Small intestine (tissue), 16 donors: ENCODE data around the gene TMEM52B. TPM values are rescaled to one million over a fixed set of nuclear protein-coding genes. Genes with fewer than 3 reads are reported as not detected.

Experiments
- DNase-seq, 2 donors: peaks; one replicate each; pipeline versions ENCODE4 v3.0.0 to v3.0.0-alpha.2; 2013
- FAIRE-seq: peaks from 2 replicates; lab custom pipeline; 2012; peaks lifted over from hg19 to GRCh38; lab: Jason Lieb, UNC
- H3K27ac ChIP-seq, 3 donors: one replicate each; pipeline ENCODE4 v1.5.1; 2013; ENCODE audit warnings: low read length in 2 of 3, mild to moderate bottlenecking in 2 of 3, control low read depth in 1 of 3, inconsistent platforms in 1 of 3, low read depth in 1 of 3, moderate library complexity in 1 of 3
- H3K27me3 ChIP-seq, 3 donors: one replicate each; pipeline ENCODE4 v1.6.1; 2013; ENCODE audit warnings: low read length in 3 of 3, inconsistent platforms in 1 of 3; ENCODE audit not compliant: control insufficient read depth in 3 of 3, insufficient read depth in 3 of 3
- H3K36me3 ChIP-seq, 3 donors: one replicate each; pipeline ENCODE4 v1.6.1; 2013; ENCODE audit warnings: low read length in 3 of 3, inconsistent platforms in 1 of 3, low read depth in 1 of 3, mild to moderate bottlenecking in 1 of 3, moderate library complexity in 1 of 3; ENCODE audit not compliant: control insufficient read depth in 3 of 3, insufficient read depth in 2 of 3
- H3K4me1 ChIP-seq, 3 donors: one replicate each; pipeline ENCODE4 v1.6.1; 2013; ENCODE audit warnings: low read length in 2 of 3, inconsistent platforms in 1 of 3, low read depth in 1 of 3, mild to moderate bottlenecking in 1 of 3, moderate library complexity in 1 of 3; ENCODE audit not compliant: control insufficient read depth in 3 of 3, insufficient read depth in 2 of 3
- H3K4me3 ChIP-seq, 3 donors: one replicate each; pipeline ENCODE4 v1.5.1; 2013; ENCODE audit warnings: low read length in 3 of 3, control low read depth in 1 of 3, inconsistent platforms in 1 of 3, low read depth in 1 of 3, mild to moderate bottlenecking in 1 of 3, moderate library complexity in 1 of 3
- H3K9me3 ChIP-seq, 2 donors: one replicate each; pipeline ENCODE4 v1.6.1; 2013; ENCODE audit warnings: low read depth in 1 of 2, low read length in 1 of 2; ENCODE audit not compliant: control insufficient read depth in 2 of 2, insufficient read depth in 1 of 2
- WGBS, 3 donors: extraction: QIAGEN DNeasy Blood & Tissue Kit; methylation state at CpG; one replicate each; pipeline ENCODE4 v1.1.7; 2013; 5-methylcytosine and 5-hydroxymethylcytosine counted together
- long read RNA-seq, 10 donors: transcript quantifications; one replicate each; lab custom pipeline, GENCODE V29; 2026
- polyA plus RNA-seq, 4 donors: library from polyadenylated mRNA; stranded (reverse) in 3 of 4; unstranded in 1 of 4; fragments of 200-250 nt in 3 of 4; fragments of 120-200 nt in 1 of 4; gene quantifications; one replicate each; pipeline versions ENCODE4 v1.2.1 to v1.2.3, GENCODE V29; 2013
- donor health status: healthy with polysubstance abuse.
- donor health status: control.
- donor health status: control.
- donor health status: Bipolar disorder and iron deficiency.
- donor health status: healthy.

The TMEM52B gene
- under 1 TPM in 2 of 4 donors, not detected in 2; 0.10 to 0.25 TPM for polyA plus RNA-seq
- long read RNA-seq, donor 1 = 0 reads
- long read RNA-seq, donor 2 = 0 reads
- long read RNA-seq, donor 3 = 0 reads
- long read RNA-seq, donor 4 = 0 reads
- long read RNA-seq, donor 5 = 0 reads
- long read RNA-seq, donor 6 = 0 reads
- long read RNA-seq, donor 7 = 0 reads
- long read RNA-seq, donor 8 = 0 reads
- long read RNA-seq, donor 9 = 0 reads
- long read RNA-seq, donor 10 = 0 reads

GRCh38 chr12:10178821-10179220 is at the start of gene TMEM52B:
TSS of gene TMEM52B (plus strand) at chr12:10179032. CDS start at chr12:10179575, 543 bp downstream.
- H3K4me1 ChIP-seq = peaks cover 0 to 25% (median 0%) of the 10 kb centered on the region in 3 donors
- no peaks in the 10 kb centered on the region for H3K27me3 ChIP-seq
- FAIRE-seq (no peak), DNase-seq (peak in 1 of 2 donors; percentile 61)
- no peaks in the 10 kb centered on the region for H3K36me3 ChIP-seq
- no peaks in the 10 kb centered on the region for H3K9me3 ChIP-seq
- 50 to 70% (median 58%) methylated on average over 4 of the region's 4 CpGs for WGBS, 3 donors
- peak within 1 kb of the TSS in 1 of 3 donors; percentile 53 for H3K27ac ChIP-seq
- no peak within 1 kb of the TSS for H3K4me3 ChIP-seq

- Histone ChIP-seq H3K4me1 (no peaks in the 10 kb centered on the region), H3K9me3 (no peaks in the 10 kb centered on the region), H3K27ac (peak within 1 kb of the TSS in 1 of 3 donors; percentile 75), H3K4me3 (no peak within 1 kb of the TSS), H3K36me3 (no peaks in the 10 kb centered on the region), H3K27me3 (no peaks in the 10 kb centered on the region)
- FAIRE-seq (no peak), DNase-seq (peak in 1 of 2 donors; percentile 14)
- whole genome bisulfite sequencing, 3 donors = 41 to 53% (median 48%) methylated on average over 1 of the region's 1 CpG
Observed at GRCh38 chr12:10130042-10130441, 48.8 kb upstream of the TMEM52B start, which contains the start of gene CLEC7A. TSS of gene CLEC7A (minus strand) at chr12:10130199. CDS start at chr12:10130082, 117 bp downstream.

- FAIRE-seq (no peak), DNase-seq (no peak)
- Histone ChIP-seq H3K4me1 (no peaks in the 10 kb centered on the region), H3K27me3 (no peaks in the 10 kb centered on the region), H3K4me3 (no peak overlapping the region), H3K27ac (no peak overlapping the region), H3K36me3 (no peaks in the 10 kb centered on the region), H3K9me3 (no peaks in the 10 kb centered on the region)
- 70 to 81% (median 75%) methylated on average over 2 of the region's 2 CpGs for WGBS, 3 donors
Observed at GRCh38 chr12:10131111-10131690, 47.6 kb upstream of the TMEM52B start.

GRCh38 chr12:10132850-10133370 is 45.9 kb upstream of the TMEM52B start:
- 77 to 79% (median 77%) methylated on average over 6 of the region's 6 CpGs for WGBS, 3 donors

GRCh38 chr12:10135126-10135525 is 43.7 kb upstream of the TMEM52B start:
- no peak overlapping the region for H3K4me3 ChIP-seq
- no peaks in the 10 kb centered on the region for H3K9me3 ChIP-seq
- H3K36me3 ChIP-seq = no peaks in the 10 kb centered on the region
- no peak overlapping the region for H3K27ac ChIP-seq
- 38 to 69% (median 47%) methylated on average over 4 of the region's 4 CpGs for WGBS, 3 donors
- no peaks in the 10 kb centered on the region for H3K4me1 ChIP-seq
- FAIRE-seq (no peak), DNase-seq (no peak)
- H3K27me3 ChIP-seq = no peaks in the 10 kb centered on the region

More at GRCh38 chr12:10132850-10133370, 45.9 kb upstream of the TMEM52B start:
- no peaks in the 10 kb centered on the region for H3K9me3 ChIP-seq
- no peak overlapping the region for H3K27ac ChIP-seq
- H3K4me3 ChIP-seq = no peak overlapping the region
- H3K4me1 ChIP-seq = no peaks in the 10 kb centered on the region
- H3K27me3 ChIP-seq = no peaks in the 10 kb centered on the region
- DNase-seq (no peak), FAIRE-seq (no peak)
- no peaks in the 10 kb centered on the region for H3K36me3 ChIP-seq

- FAIRE-seq (no peak), DNase-seq (peak in 1 of 2 donors; percentile 55)
- Histone ChIP-seq H3K4me1 (no peaks in the 10 kb centered on the region), H3K27ac (no peak overlapping the region), H3K9me3 (no peaks in the 10 kb centered on the region), H3K36me3 (no peaks in the 10 kb centered on the region), H3K4me3 (no peak overlapping the region), H3K27me3 (no peaks in the 10 kb centered on the region)
- WGBS, 3 donors = 55 to 72% (median 63%) methylated on average over 13 of the region's 13 CpGs
Observed at GRCh38 chr12:10136637-10137205, 42.1 kb upstream of the TMEM52B start.

- WGBS, 3 donors = 2 to 16% (median 15%) methylated on average over 2 of the region's 2 CpGs
- no peak for FAIRE-seq
- H3K4me3 ChIP-seq = no peak overlapping the region
Observed at GRCh38 chr12:10140001-10140400, 38.8 kb upstream of the TMEM52B start.

GRCh38 chr12:10142976-10143589 is 35.7 kb upstream of the TMEM52B start:
- 3 to 22% (median 6%) methylated on average over 1 of the region's 1 CpG for WGBS, 3 donors
- H3K4me3 ChIP-seq = no peak overlapping the region
- peak in 1 of 2 donors; percentile 52 for DNase-seq
- no peaks in the 10 kb centered on the region for H3K9me3 ChIP-seq
- no peaks in the 10 kb centered on the region for H3K27me3 ChIP-seq
- H3K4me1 ChIP-seq = peaks cover 0 to 3% (median 0%) of the 10 kb centered on the region in 3 donors
- FAIRE-seq = no peak
- H3K27ac ChIP-seq = no peak overlapping the region
- H3K36me3 ChIP-seq = no peaks in the 10 kb centered on the region

More at GRCh38 chr12:10140001-10140400, 38.8 kb upstream of the TMEM52B start:
- H3K27ac ChIP-seq = no peak overlapping the region
- H3K4me1 ChIP-seq = peaks cover 0 to 3% (median 0%) of the 10 kb centered on the region in 3 donors
- DNase-seq = peak; percentile 31 to 42
- no peaks in the 10 kb centered on the region for H3K9me3 ChIP-seq
- no peaks in the 10 kb centered on the region for H3K27me3 ChIP-seq
- H3K36me3 ChIP-seq = no peaks in the 10 kb centered on the region
